Frontal cortex (tissue), 4 donors: ENCODE data around the gene TRPC1. TPM values are rescaled to one million over a fixed set of nuclear protein-coding genes. Genes with fewer than 3 reads are reported as not detected.
"Not testable (repeated sequence)": the region's sequence is repeated elsewhere in the genome, so short reads cannot be mapped to it uniquely, and the experiment has no call there.

Experiments used
- DNase-seq, 2 donors: peaks; one replicate each; pipeline ENCODE4 v3.0.0; 2012; ENCODE audit warnings: low spot score in 2 of 2
- FAIRE-seq: peaks from 2 replicates; lab custom pipeline; 2012; peaks lifted over from hg19 to GRCh38; lab: Jason Lieb, UNC
- total RNA-seq: library from RNA; depleted of rRNA; stranded (reverse); fragments of >200 nt; gene quantifications from one replicate; pipeline ENCODE4 v1.2.3, GENCODE V29; 2014
- donor health status: control.
- donor health status: control.
- donor health status: control.

The TRPC1 gene
- total RNA-seq, 1 donor from 2014 or later, result 161 TPM

- FAIRE-seq (no peak), DNase-seq (no peak)
Observed at GRCh38 chr3:142746646-142747045, 22.8 kb downstream of the TRPC1 start.

GRCh38 chr3:142750531-142750930 is 26.7 kb downstream of the TRPC1 start:
- not testable (repeated sequence) for DNase-seq, FAIRE-seq

GRCh38 chr3:142752605-142753004 is 28.8 kb downstream of the TRPC1 start:
- not testable (repeated sequence) for FAIRE-seq

GRCh38 chr3:142754494-142754893 is 30.7 kb downstream of the TRPC1 start:
- FAIRE-seq (no peak), DNase-seq (no peak)

More at GRCh38 chr3:142752605-142753004, 28.8 kb downstream of the TRPC1 start:
- DNase-seq, result not testable (repeated sequence)

- FAIRE-seq (no peak), DNase-seq (no peak)
Observed at GRCh38 chr3:142768338-142768737, 44.5 kb downstream of the TRPC1 start.

GRCh38 chr3:142777927-142778326 is 54.1 kb downstream of the TRPC1 start:
- DNase-seq (no peak), FAIRE-seq (no peak)

- DNase-seq, result no peak
- FAIRE-seq, result no peak
Observed at GRCh38 chr3:142778541-142778940, 54.7 kb downstream of the TRPC1 start.

GRCh38 chr3:142779591-142779990 is 55.8 kb downstream of the TRPC1 start:
- FAIRE-seq (no peak), DNase-seq (no peak)

GRCh38 chr3:142782616-142783015 is 58.8 kb downstream of the TRPC1 start:
- FAIRE-seq (no peak), DNase-seq (no peak)

- no peak for DNase-seq
- FAIRE-seq, result no peak
Observed at GRCh38 chr3:142784228-142784627, 60.4 kb downstream of the TRPC1 start.

- no peak for FAIRE-seq
Observed at GRCh38 chr3:142785996-142786395, 62.2 kb downstream of the TRPC1 start.

GRCh38 chr3:142787719-142788118 is 63.9 kb downstream of the TRPC1 start:
- DNase-seq (no peak), FAIRE-seq (no peak)

More at GRCh38 chr3:142785996-142786395, 62.2 kb downstream of the TRPC1 start:
- DNase-seq, result no peak

GRCh38 chr3:142794508-142794907 is 70.7 kb downstream of the TRPC1 start:
- DNase-seq (no peak), FAIRE-seq (no peak)

- FAIRE-seq, result no peak
- no peak for DNase-seq
Observed at GRCh38 chr3:142795332-142795731, 71.5 kb downstream of the TRPC1 start.

- FAIRE-seq (no peak), DNase-seq (no peak)
Observed at GRCh38 chr3:142796823-142797222, 73.0 kb downstream of the TRPC1 start.

GRCh38 chr3:142801746-142802145 is 77.9 kb downstream of the TRPC1 start:
- FAIRE-seq, result no peak
- DNase-seq, result no peak

GRCh38 chr3:142802891-142803290 is 79.1 kb downstream of the TRPC1 start:
- FAIRE-seq, result no peak
- DNase-seq, result no peak

GRCh38 chr3:142808103-142808917 is 84.5 kb downstream of the TRPC1 start:
- FAIRE-seq, result no peak

GRCh38 chr3:142809259-142809658 is 85.4 kb downstream of the TRPC1 start:
- DNase-seq, result no peak
- no peak for FAIRE-seq

More at GRCh38 chr3:142808103-142808917, 84.5 kb downstream of the TRPC1 start:
- DNase-seq, result no peak

GRCh38 chr3:142815803-142816202 is 92.0 kb downstream of the TRPC1 start:
- no peak for FAIRE-seq
- DNase-seq, result no peak

- no peak for DNase-seq
- FAIRE-seq, result no peak
Observed at GRCh38 chr3:142817356-142817755, 93.5 kb downstream of the TRPC1 start.

GRCh38 chr3:142817897-142818296 is 94.1 kb downstream of the TRPC1 start:
- FAIRE-seq (no peak), DNase-seq (no peak)
